ENCODE data around the gene VPS13D.
"Not testable (repeated sequence)": the region's sequence is repeated elsewhere in the genome, so short reads cannot be mapped to it uniquely, and the experiment has no call there.

- not testable (repeated sequence) for TF ChIP-seq SUZ12 (IDR thresholded peaks at IDR 0.05; ENCODE audit: extremely low read depth, insufficient read depth, insufficient read length); YY1 (IDR thresholded peaks at IDR 0.05; ENCODE audit: insufficient read depth, insufficient read length)
Measured at GRCh38 chr1:12456081-12456480, 226.3 kb downstream of the VPS13D start.

All from NT2/D1 (cell line).